PC-9 (cell line): ENCODE results near the gene EIF3A.

Source experiments
- EZH2 ChIP-seq: fragments of 200-600 bp; sonication (generic); IDR thresholded peaks from 2 replicates; pipeline ENCODE4 v1.8.0; 2017; ENCODE audit warnings: antibody characterized with exemption, low read depth
- TF ChIP-seq, protein P1 (sequence below): fragments of 200-600 bp; sonication (generic); conservative IDR thresholded peaks from 2 replicates; pipeline ENCODE4 v1.6.1; 2017; ENCODE audit warnings: mixed run types, antibody characterized with exemption, mild to moderate bottlenecking, moderate library complexity

DNA sequence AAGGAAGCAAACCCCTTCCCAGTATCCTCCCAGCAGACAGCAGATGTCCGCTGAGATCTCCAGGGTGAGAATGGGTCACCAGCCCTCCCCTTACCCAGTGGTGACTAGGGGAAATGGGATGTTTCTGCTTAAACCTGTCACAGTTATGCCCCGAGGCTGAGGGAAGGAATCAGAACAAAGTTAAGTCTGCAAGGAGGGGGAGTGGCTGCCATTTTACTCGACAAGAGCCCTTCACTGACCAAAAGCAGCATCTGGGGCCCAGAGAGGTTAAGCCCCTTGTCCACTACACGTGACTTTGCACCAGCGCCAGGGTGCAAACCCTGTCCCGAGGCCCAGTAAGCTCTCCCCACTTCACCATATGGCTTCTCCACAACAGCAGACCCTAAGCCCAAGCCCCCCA, 55.7 kb downstream of the EIF3A start:
- TF ChIP-seq, protein P1, sequence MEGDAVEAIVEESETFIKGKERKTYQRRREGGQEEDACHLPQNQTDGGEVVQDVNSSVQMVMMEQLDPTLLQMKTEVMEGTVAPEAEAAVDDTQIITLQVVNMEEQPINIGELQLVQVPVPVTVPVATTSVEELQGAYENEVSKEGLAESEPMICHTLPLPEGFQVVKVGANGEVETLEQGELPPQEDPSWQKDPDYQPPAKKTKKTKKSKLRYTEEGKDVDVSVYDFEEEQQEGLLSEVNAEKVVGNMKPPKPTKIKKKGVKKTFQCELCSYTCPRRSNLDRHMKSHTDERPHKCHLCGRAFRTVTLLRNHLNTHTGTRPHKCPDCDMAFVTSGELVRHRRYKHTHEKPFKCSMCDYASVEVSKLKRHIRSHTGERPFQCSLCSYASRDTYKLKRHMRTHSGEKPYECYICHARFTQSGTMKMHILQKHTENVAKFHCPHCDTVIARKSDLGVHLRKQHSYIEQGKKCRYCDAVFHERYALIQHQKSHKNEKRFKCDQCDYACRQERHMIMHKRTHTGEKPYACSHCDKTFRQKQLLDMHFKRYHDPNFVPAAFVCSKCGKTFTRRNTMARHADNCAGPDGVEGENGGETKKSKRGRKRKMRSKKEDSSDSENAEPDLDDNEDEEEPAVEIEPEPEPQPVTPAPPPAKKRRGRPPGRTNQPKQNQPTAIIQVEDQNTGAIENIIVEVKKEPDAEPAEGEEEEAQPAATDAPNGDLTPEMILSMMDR: no peak
- no peak for TF ChIP-seq EZH2
